K562 (cell line): ENCODE data around the gene OR1I1.

Experiments used
- ADNP ChIP-seq: fragments of 200-800 bp; sonication (Bioruptor generic); IDR thresholded peaks from 2 replicates; pipeline ENCODE4 v1.6.1; 2016; ENCODE audit warnings: missing genetic modification characterization, missing compliant biosample characterization
- CCNT2 ChIP-seq: IDR thresholded peaks from 2 replicates; pipeline ENCODE4 v1.6.1; 2011; ENCODE audit warnings: borderline replicate concordance, low read depth, mild to moderate bottlenecking, moderate library complexity, mixed read lengths, low read length; ENCODE audit not compliant: insufficient read length; ENCODE audit errors: extremely low read depth
- NR4A1 ChIP-seq, 2 experiments: fragments of 250-450 bp in 1 of 2; fragments of 450-650 bp in 1 of 2; sonication (Bioruptor Pico) in 1 of 2; IDR thresholded peaks; 2 replicates each; pipeline versions ENCODE4 v1.4.0 to v1.6.1; 2016 to 2020; ENCODE audit warnings: mild to moderate bottlenecking in 2 of 2, missing compliant biosample characterization in 1 of 2, missing genetic modification characterization in 1 of 2, moderate library complexity in 1 of 2
- PHF8 ChIP-seq: fragments of 200-600 bp; sonication (generic); IDR thresholded peaks from 2 replicates; pipeline ENCODE4 v1.6.1; 2012; ENCODE audit warnings: mixed run types, mild to moderate bottlenecking, inconsistent platforms, low read length, moderate library complexity, borderline replicate concordance
- POLR2A ChIP-seq: fragments of 450-650 bp; conservative IDR thresholded peaks from 2 replicates; pipeline ENCODE4 v1.6.1; 2016
- POLR2B ChIP-seq: fragments of 450-650 bp; IDR thresholded peaks from 2 replicates; pipeline ENCODE4 v1.6.1; 2018; ENCODE audit warnings: low read depth; ENCODE audit not compliant: partially characterized antibody
- RAD51 ChIP-seq: fragments of 450-650 bp; IDR thresholded peaks from 2 replicates; pipeline ENCODE4 v1.7.1; 2016; ENCODE audit warnings: low read depth, mild to moderate bottlenecking, borderline replicate concordance
- ZNF780A ChIP-seq: fragments of 250-450 bp; sonication (Bioruptor Pico); IDR thresholded peaks from 2 replicates; pipeline ENCODE4 v1.5.0; 2021; ENCODE audit warnings: mild to moderate bottlenecking
- TF ChIP-seq, protein P1 (sequence below): sonication (generic); formaldehyde crosslinking; IDR thresholded peaks from 2 replicates; pipeline ENCODE4 v1.8.0; 2023; ENCODE audit warnings: mild to moderate bottlenecking, missing genetic modification reagents
- TF ChIP-seq, protein P2 (sequence below): fragments of 450-650 bp; IDR thresholded peaks from 2 replicates; pipeline ENCODE4 v1.6.1; 2016; ENCODE audit warnings: missing biosample characterization, missing genetic modification characterization
- TF ChIP-seq, protein P3 (sequence below): fragments of 250-450 bp; sonication (Bioruptor Pico); IDR thresholded peaks from 2 replicates; pipeline ENCODE4 v1.8.0; 2021; ENCODE audit warnings: borderline replicate concordance, mild to moderate bottlenecking, moderate library complexity; ENCODE audit not compliant: poor library complexity, severe bottlenecking
- TF ChIP-seq, protein P4 (sequence below): fragments of 450-650 bp; IDR thresholded peaks from 2 replicates; pipeline ENCODE4 v1.6.1; 2017; ENCODE audit warnings: antibody characterized with exemption, mild to moderate bottlenecking

DNA sequence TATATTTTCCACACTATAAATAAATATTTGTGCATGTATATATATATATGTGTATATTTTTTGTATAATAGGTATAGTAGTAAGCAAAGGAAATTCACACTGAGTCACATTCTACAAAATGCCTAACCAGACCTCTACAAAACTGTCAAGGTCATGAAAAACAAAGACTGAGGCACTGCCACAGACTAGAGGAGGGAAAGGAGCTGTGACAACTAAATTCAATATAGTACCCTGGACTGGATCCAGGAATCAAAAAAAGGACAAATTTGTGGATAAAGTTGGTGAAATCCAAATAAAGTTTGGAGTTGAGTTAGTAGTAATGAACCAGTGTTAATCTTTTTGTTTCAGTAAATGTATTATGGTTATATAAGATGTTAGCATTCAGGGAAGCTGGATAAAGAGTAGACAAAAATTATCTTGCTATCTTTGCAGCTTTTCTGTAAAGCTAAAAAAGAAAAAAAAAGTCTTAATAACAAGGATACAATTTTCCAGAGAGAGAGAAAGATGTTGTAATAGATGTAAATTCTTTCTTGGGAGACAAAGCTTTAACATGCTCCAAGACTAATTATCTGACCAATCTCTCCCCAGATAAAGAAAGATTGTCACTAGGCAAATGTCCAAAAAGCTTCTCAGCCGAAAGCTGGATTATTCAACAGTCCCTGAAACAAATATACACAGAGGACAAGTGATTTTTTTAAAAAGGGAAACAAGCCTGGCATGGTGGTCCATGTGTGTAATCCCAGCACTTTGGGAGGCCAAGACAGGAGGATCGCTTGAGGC, 44.3 kb downstream of the OR1I1 start:
- TF ChIP-seq, protein P1, sequence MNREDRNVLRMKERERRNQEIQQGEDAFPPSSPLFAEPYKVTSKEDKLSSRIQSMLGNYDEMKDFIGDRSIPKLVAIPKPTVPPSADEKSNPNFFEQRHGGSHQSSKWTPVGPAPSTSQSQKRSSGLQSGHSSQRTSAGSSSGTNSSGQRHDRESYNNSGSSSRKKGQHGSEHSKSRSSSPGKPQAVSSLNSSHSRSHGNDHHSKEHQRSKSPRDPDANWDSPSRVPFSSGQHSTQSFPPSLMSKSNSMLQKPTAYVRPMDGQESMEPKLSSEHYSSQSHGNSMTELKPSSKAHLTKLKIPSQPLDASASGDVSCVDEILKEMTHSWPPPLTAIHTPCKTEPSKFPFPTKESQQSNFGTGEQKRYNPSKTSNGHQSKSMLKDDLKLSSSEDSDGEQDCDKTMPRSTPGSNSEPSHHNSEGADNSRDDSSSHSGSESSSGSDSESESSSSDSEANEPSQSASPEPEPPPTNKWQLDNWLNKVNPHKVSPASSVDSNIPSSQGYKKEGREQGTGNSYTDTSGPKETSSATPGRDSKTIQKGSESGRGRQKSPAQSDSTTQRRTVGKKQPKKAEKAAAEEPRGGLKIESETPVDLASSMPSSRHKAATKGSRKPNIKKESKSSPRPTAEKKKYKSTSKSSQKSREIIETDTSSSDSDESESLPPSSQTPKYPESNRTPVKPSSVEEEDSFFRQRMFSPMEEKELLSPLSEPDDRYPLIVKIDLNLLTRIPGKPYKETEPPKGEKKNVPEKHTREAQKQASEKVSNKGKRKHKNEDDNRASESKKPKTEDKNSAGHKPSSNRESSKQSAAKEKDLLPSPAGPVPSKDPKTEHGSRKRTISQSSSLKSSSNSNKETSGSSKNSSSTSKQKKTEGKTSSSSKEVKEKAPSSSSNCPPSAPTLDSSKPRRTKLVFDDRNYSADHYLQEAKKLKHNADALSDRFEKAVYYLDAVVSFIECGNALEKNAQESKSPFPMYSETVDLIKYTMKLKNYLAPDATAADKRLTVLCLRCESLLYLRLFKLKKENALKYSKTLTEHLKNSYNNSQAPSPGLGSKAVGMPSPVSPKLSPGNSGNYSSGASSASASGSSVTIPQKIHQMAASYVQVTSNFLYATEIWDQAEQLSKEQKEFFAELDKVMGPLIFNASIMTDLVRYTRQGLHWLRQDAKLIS (CRISPR knock-in tag), result no peak
- TF ChIP-seq, protein P2, sequence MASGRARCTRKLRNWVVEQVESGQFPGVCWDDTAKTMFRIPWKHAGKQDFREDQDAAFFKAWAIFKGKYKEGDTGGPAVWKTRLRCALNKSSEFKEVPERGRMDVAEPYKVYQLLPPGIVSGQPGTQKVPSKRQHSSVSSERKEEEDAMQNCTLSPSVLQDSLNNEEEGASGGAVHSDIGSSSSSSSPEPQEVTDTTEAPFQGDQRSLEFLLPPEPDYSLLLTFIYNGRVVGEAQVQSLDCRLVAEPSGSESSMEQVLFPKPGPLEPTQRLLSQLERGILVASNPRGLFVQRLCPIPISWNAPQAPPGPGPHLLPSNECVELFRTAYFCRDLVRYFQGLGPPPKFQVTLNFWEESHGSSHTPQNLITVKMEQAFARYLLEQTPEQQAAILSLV (tag), result no peak
- TF ChIP-seq ADNP (tag), result no peak
- TF ChIP-seq ZNF780A (CRISPR knock-in tag), result no peak
- no peak for TF ChIP-seq POLR2A
- TF ChIP-seq NR4A1 (CRISPR knock-in tag; IDR thresholded peaks at IDR 0.05), result no peak
- no peak for TF ChIP-seq NR4A1 (tag; IDR thresholded peaks at IDR 0.05)
- TF ChIP-seq POLR2B, result no peak
- TF ChIP-seq, protein P3, sequence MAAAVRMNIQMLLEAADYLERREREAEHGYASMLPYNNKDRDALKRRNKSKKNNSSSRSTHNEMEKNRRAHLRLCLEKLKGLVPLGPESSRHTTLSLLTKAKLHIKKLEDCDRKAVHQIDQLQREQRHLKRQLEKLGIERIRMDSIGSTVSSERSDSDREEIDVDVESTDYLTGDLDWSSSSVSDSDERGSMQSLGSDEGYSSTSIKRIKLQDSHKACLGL (CRISPR knock-in tag), result no peak
- TF ChIP-seq PHF8, result no peak
- no peak for TF ChIP-seq RAD51
- TF ChIP-seq, protein P4, sequence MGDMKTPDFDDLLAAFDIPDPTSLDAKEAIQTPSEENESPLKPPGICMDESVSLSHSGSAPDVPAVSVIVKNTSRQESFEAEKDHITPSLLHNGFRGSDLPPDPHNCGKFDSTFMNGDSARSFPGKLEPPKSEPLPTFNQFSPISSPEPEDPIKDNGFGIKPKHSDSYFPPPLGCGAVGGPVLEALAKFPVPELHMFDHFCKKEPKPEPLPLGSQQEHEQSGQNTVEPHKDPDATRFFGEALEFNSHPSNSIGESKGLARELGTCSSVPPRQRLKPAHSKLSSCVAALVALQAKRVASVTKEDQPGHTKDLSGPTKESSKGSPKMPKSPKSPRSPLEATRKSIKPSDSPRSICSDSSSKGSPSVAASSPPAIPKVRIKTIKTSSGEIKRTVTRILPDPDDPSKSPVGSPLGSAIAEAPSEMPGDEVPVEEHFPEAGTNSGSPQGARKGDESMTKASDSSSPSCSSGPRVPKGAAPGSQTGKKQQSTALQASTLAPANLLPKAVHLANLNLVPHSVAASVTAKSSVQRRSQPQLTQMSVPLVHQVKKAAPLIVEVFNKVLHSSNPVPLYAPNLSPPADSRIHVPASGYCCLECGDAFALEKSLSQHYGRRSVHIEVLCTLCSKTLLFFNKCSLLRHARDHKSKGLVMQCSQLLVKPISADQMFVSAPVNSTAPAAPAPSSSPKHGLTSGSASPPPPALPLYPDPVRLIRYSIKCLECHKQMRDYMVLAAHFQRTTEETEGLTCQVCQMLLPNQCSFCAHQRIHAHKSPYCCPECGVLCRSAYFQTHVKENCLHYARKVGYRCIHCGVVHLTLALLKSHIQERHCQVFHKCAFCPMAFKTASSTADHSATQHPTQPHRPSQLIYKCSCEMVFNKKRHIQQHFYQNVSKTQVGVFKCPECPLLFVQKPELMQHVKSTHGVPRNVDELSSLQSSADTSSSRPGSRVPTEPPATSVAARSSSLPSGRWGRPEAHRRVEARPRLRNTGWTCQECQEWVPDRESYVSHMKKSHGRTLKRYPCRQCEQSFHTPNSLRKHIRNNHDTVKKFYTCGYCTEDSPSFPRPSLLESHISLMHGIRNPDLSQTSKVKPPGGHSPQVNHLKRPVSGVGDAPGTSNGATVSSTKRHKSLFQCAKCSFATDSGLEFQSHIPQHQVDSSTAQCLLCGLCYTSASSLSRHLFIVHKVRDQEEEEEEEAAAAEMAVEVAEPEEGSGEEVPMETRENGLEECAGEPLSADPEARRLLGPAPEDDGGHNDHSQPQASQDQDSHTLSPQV, result no peak
- TF ChIP-seq CCNT2, result no peak
